ENCODE measurements around the gene AK5.

DNA sequence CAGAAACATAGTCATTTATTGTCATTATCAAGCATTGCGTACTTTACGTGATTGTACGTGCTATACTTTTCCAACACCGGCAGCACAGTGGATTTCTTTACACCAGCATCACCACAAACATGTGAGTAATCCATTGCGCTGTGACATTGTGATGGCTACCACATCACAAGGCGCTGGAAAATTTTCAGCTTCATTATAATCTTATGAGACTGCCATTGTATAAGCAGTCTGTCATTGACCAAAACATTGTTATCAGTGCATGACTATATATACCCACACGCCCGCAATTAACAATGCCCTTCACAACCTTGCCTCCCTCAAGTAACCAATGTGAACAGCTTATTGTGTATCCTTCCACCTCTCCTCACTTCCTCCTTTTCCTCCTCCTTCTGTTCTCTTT, 263.0 kb downstream of the AK5 start:
- no peak for TF ChIP-seq EZH2 (IDR thresholded peaks at IDR 0.05; ENCODE audit: borderline replicate concordance, insufficient read depth, low read depth, low read length, poor library complexity, severe bottlenecking)
- no peak for TF ChIP-seq CTCF (IDR thresholded peaks at IDR 0.05)

Data from B cell (primary cell).